ENCODE measurements around the gene TMEM163.

- TF ChIP-seq PHF21A (CRISPR knock-in tag; IDR thresholded peaks at IDR 0.05) (no peak), ZNF274 (CRISPR knock-in tag; IDR thresholded peaks at IDR 0.05) (no peak), CTCF (CRISPR knock-in tag; IDR thresholded peaks at IDR 0.05) (no peak), ZNF629 (CRISPR knock-in tag; conservative IDR thresholded peaks at IDR 0.05) (no peak), TP53 (CRISPR knock-in tag; conservative IDR thresholded peaks at IDR 0.05) (no peak), RXRA (CRISPR knock-in tag; IDR thresholded peaks at IDR 0.05) (no peak)
These were observed 20.6 kb upstream of the TMEM163 start for GRCh38 chr2:134739236-134739878.

All from HepG2 (cell line).